A549 treated with AZD9567 at 1 μM for 4 hours (cell line): ENCODE measurements around the gene TTYH3. TPM values are rescaled to one million over a fixed set of nuclear protein-coding genes. Genes with fewer than 3 reads are reported as not detected.

Source experiments
- total RNA-seq: library from RNA; stranded (reverse); fragments of 200-300 nt; extraction: Qiagen RNA extraction; gene quantifications from 5 replicates; pipeline ENCODE4 v1.2.3, GENCODE V29; 2022; ENCODE audit not compliant: insufficient read depth

The TTYH3 gene
- total RNA-seq, result 33.9 to 53.7 TPM (median 51.3 TPM) in 5 replicates

GRCh38 chr7:2631946-2632732 lies at the start of gene TTYH3:
Gene TTYH3 (plus strand): TSS chr7:2631986. CDS start chr7:2632156, 170 bp downstream.

DNA sequence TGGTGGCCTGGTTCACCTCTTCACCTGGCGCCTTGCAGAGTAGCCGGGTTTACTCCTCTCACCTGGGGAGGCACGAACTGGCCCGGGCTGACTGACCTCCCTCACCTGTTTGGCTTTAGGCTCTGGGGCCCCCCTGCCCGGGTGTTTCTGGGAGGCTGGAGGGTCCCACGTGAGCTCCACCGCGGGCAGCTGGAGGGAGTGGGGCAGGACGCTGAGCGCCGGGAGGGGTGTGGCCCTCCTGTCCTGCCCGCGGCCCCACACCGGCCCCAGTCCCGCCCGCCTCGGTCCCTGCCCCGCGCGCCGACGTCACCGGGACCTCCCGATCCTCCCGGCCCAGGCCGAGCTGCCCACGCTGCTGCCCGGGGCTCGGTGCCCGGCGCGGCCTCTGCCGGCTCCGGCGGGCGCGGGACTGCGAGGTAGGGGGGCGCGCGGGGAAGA lies 56.1 kb downstream of the TTYH3 start, which contains the start of gene AMZ1:
Gene AMZ1, plus strand, starts transcription at position 322 of the 438 bp plus-strand sequence. CDS start 12,250 bp downstream, outside the sequence.

Other genes with a start within 250 kb of the TTYH3 start
- gene CHST12, start 228.4 kb upstream of the TTYH3 start, total RNA-seq, result 11.0 to 16.1 TPM (median 14.2 TPM) in 5 replicates
- gene GRIFIN, start 155.6 kb upstream of the TTYH3 start, total RNA-seq, result not detected in 5 replicates
- gene LFNG, start 112.2 kb upstream of the TTYH3 start, total RNA-seq, result 6.3 to 17.6 TPM (median 16.3 TPM) in 5 replicates
- gene BRAT1, start 76.5 kb upstream of the TTYH3 start, total RNA-seq, result 30.2 to 38.8 TPM (median 36.9 TPM) in 5 replicates
- gene IQCE, start 73.0 kb upstream of the TTYH3 start, total RNA-seq, result 8.0 to 12.9 TPM (median 12.4 TPM) in 5 replicates
- gene AMZ1, start 56.2 kb downstream of the TTYH3 start, total RNA-seq, result 0.02 to 0.06 TPM (median 0.04 TPM) in 4 of 5 replicates, not detected in the other
- gene GNA12, start 212.3 kb downstream of the TTYH3 start, total RNA-seq, result 32.1 to 42.4 TPM (median 39.1 TPM) in 5 replicates